PC-3 (cell line): ENCODE results near the gene PSMD14. TPM values are rescaled to one million over a fixed set of nuclear protein-coding genes. Genes with fewer than 3 reads are reported as not detected.
"Not testable (repeated sequence)": the region's sequence is repeated elsewhere in the genome, so short reads cannot be mapped to it uniquely, and the experiment has no call there.

Source experiments
- ATAC-seq: fragments of 200-7000 bp; cut with Tn5 transposase; 2 replicates; pipeline ENCODE4 v1.9.1; 2020; ENCODE audit warnings: mild to moderate bottlenecking, moderate library complexity
- BruUV-seq: library from RNA; stranded (reverse); fragments of 400-500 nt; replicated peaks from 2 replicates; lab custom pipeline; 2021; lab: Mats Ljungman, UMichigan
- CTCF ChIA-PET: fragments of 300-600 bp; sonication (Branson Sonifier 250); formaldehyde crosslinking; loops from one replicate; lab custom pipeline; 2022; ENCODE audit warnings: antibody characterized with exemption; lab: Charles Lee
- POLR2A ChIA-PET: fragments of 300-600 bp; sonication (Branson Sonifier 250); formaldehyde crosslinking; loops from one replicate; lab custom pipeline; 2022; ENCODE audit warnings: antibody characterized with exemption; ENCODE audit not compliant: unreplicated experiment; lab: Charles Lee
- DNase-seq: peaks from one replicate; pipeline ENCODE4 v3.0.0-alpha.2; 2015
- H2AFZ ChIP-seq: fragments of 300-600 bp; sonication (generic); 2 replicates; pipeline ENCODE4 v1.6.0; 2016; ENCODE audit warnings: antibody characterized with exemption, low read length
- H3F3A ChIP-seq: fragments of 300-600 bp; sonication (generic); one replicate; pipeline ENCODE4 v1.6.0; 2017; ENCODE audit warnings: antibody characterized with exemption, low read length, control low read depth, mild to moderate bottlenecking; ENCODE audit not compliant: unreplicated experiment
- H3K27ac ChIP-seq: fragments of 300-600 bp; sonication (generic); 2 replicates; pipeline ENCODE4 v1.5.1; 2016; ENCODE audit warnings: mild to moderate bottlenecking, low read length
- H3K27me3 ChIP-seq: fragments of 300-600 bp; sonication (generic); 2 replicates; pipeline ENCODE4 v1.6.1; 2016; ENCODE audit warnings: low read length, mixed read lengths
- H3K36me3 ChIP-seq: fragments of 300-600 bp; sonication (generic); 2 replicates; pipeline ENCODE4 v1.6.1; 2016; ENCODE audit warnings: low read depth, mixed run types, low read length, mixed read lengths
- H3K4me1 ChIP-seq: fragments of 300-600 bp; sonication (generic); 2 replicates; pipeline ENCODE4 v1.5.1; 2016; ENCODE audit warnings: low read length; ENCODE audit not compliant: insufficient read depth
- H3K4me2 ChIP-seq: fragments of 300-600 bp; sonication (generic); 2 replicates; pipeline ENCODE4 v1.6.0; 2016; ENCODE audit warnings: low read length
- H3K4me3 ChIP-seq: fragments of 300-600 bp; sonication (generic); 2 replicates; pipeline ENCODE4 v1.5.1; 2016; ENCODE audit warnings: mild to moderate bottlenecking, low read length, mixed read lengths
- H3K79me2 ChIP-seq: fragments of 300-600 bp; sonication (generic); 2 replicates; pipeline ENCODE4 v1.6.1; 2017; ENCODE audit warnings: low read length, mixed read lengths
- H3K9ac ChIP-seq: fragments of 300-600 bp; sonication (generic); 2 replicates; pipeline ENCODE4 v1.6.0; 2016; ENCODE audit warnings: mild to moderate bottlenecking, low read length
- H3K9me2 ChIP-seq: fragments of 300-600 bp; sonication (generic); replicated peaks from 2 replicates; pipeline ENCODE4 v1.6.1; 2016; ENCODE audit warnings: mixed run types, low read length, mixed read lengths
- H3K9me3 ChIP-seq: fragments of 300-600 bp; sonication (generic); 2 replicates; pipeline ENCODE4 v1.6.1; 2016; ENCODE audit warnings: low read length, mixed read lengths
- H4K20me1 ChIP-seq: fragments of 300-600 bp; sonication (generic); 2 replicates; pipeline ENCODE4 v1.6.1; 2016; ENCODE audit warnings: low read length, mixed read lengths
- EZH2 ChIP-seq: fragments of 300-600 bp; sonication (generic); IDR thresholded peaks from one replicate; pipeline ENCODE4 v1.6.1; 2017; ENCODE audit warnings: antibody characterized with exemption, mild to moderate bottlenecking, low read length; ENCODE audit not compliant: unreplicated experiment
- EZH2phosphoT487 ChIP-seq: fragments of 300-600 bp; sonication (generic); IDR thresholded peaks from 2 replicates; pipeline ENCODE4 v1.6.1; 2018; ENCODE audit warnings: mild to moderate bottlenecking, antibody characterized with exemption, low read length, borderline replicate concordance
- intact Hi-C: fragments of 100-400 bp; cut with micrococcal nuclease; formaldehyde crosslinking; loops from 2 replicates; pipeline ENCODE4 v1.9.0; 2023
- total RNA-seq: library from RNA; depleted of rRNA; stranded (reverse); fragments of >200 nt; gene quantifications from 2 replicates; pipeline ENCODE4 v1.2.3, GENCODE V29; 2014
- TF ChIP-seq, protein P1 (sequence below): fragments of 300-600 bp; sonication (generic); conservative IDR thresholded peaks from 2 replicates; pipeline ENCODE4 v1.5.1; 2017; ENCODE audit warnings: antibody characterized with exemption, low read depth, mild to moderate bottlenecking, low read length

The PSMD14 gene
- total RNA-seq, 1 experiment from 2014 or later, result 151 TPM

DNA sequence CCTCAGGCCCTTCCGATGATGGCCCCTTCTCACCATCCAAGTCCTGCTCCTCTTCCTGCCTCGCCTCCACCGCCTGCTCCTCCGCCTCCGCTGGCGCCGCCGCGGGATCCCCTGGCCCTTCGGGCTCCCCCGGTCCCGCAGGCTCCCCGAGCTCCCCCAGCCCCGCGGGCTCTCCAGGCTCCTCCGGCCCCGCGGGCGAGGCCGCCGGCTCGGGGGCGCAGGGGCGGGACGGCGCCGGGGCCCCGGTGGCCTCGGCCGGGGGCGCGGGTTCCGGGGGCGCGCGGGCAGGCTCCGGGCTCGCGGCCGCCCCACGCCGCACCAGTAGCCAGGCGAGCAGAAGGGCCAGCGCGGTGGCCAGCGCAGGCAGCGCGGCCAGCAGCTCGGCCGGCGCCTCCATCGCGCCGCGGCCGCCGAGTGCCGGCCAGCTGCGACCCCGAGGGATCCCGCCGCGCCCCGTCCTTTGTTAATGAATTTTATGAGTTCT, 32.7 kb downstream of the PSMD14 start:
- H3K9me2 ChIP-seq, ATAC-seq, POLR2A ChIA-PET, H3K27ac ChIP-seq, H4K20me1 ChIP-seq, H3K4me1 ChIP-seq, BruUV-seq, H3K4me3 ChIP-seq, H3K4me2 ChIP-seq, DNase-seq, intact Hi-C loops, H3K9me3 ChIP-seq, CTCF ChIA-PET, H2AFZ ChIP-seq, H3F3A ChIP-seq, H3K27me3 ChIP-seq, H3K9ac ChIP-seq: not testable (repeated sequence)
- Histone ChIP-seq H3K36me3 (peaks cover 11% of the 10 kb centered on the region; the same call in 1 of the 2 replicates), H3K79me2 (peaks cover 73% of the 10 kb centered on the region)

DNA sequence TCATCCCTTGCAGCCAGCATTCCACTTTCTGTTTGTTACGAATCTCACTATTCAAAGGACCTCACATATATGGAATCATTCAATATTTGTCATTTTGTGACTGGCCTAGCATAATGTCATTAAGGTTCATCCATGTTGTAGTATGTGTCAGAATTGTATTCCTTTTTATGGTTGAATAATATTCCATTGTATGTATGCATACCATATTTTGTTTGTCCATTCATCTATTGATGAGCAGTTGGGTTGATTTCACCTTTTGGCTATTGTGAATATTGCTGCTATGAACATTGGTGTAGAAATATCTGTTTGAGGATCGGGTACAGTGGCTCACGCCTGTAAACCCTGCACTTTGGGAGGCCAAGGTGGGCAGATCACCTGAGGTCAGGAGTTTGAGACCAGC, 35.0 kb downstream of the PSMD14 start:
- no peak overlapping the region for H3K9ac ChIP-seq
- peaks cover 6% of the 10 kb centered on the region; the same call in 1 of the 2 replicates for H3K36me3 ChIP-seq
- TF ChIP-seq EZH2 (no peak), EZH2phosphoT487 (no peak)
- TF ChIP-seq, protein P1, sequence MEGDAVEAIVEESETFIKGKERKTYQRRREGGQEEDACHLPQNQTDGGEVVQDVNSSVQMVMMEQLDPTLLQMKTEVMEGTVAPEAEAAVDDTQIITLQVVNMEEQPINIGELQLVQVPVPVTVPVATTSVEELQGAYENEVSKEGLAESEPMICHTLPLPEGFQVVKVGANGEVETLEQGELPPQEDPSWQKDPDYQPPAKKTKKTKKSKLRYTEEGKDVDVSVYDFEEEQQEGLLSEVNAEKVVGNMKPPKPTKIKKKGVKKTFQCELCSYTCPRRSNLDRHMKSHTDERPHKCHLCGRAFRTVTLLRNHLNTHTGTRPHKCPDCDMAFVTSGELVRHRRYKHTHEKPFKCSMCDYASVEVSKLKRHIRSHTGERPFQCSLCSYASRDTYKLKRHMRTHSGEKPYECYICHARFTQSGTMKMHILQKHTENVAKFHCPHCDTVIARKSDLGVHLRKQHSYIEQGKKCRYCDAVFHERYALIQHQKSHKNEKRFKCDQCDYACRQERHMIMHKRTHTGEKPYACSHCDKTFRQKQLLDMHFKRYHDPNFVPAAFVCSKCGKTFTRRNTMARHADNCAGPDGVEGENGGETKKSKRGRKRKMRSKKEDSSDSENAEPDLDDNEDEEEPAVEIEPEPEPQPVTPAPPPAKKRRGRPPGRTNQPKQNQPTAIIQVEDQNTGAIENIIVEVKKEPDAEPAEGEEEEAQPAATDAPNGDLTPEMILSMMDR, result no peak
- no peaks in the 10 kb centered on the region for H3K9me3 ChIP-seq
- no peak overlapping the region for H3K27ac ChIP-seq
- no peaks in the 10 kb centered on the region for H3F3A ChIP-seq
- H3K79me2 ChIP-seq, result peaks cover 76% of the 10 kb centered on the region
- ChIA-PET CTCF (no interaction called here), POLR2A (no interaction called here)
- ATAC-seq (no peak), DNase-seq (no peak)
- no peak overlapping the region for H3K4me2 ChIP-seq
- no peaks in the 10 kb centered on the region for H3K27me3 ChIP-seq
- peaks cover 7% of the 10 kb centered on the region; the same call in 1 of the 2 replicates for H4K20me1 ChIP-seq
- intact Hi-C loops, result no loop called here
- H3K9me2 ChIP-seq, result no peaks in the 10 kb centered on the region
- H2AFZ ChIP-seq, result no peak overlapping the region
- no peaks in the 10 kb centered on the region for H3K4me1 ChIP-seq
- H3K4me3 ChIP-seq, result no peak overlapping the region
- BruUV-seq, result no TSS peak

DNA sequence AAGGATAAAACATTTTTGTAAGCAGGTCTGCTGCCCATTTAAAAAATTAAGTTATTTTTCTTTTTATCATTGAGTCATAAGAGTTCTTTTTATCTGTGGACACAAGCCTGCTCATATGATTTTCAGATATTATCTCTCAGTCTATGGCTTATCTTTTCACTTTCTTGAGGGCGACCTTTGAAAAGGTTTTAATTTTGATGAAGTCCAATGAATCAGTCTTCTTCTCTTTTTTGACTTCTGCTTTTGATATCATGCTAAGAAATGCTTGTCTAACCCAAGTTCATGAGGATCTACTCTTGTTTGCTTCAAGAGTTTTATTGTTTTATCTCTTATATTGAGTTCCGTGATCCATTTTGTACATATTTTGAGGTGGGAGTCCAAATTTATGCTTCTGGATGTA, 36.5 kb downstream of the PSMD14 start:
- TF ChIP-seq EZH2phosphoT487 (no peak), EZH2 (no peak)
- TF ChIP-seq, protein P1, result no peak
- POLR2A ChIA-PET, result no interaction called here
- Histone ChIP-seq H3K9me3 (no peaks in the 10 kb centered on the region), H3F3A (no peaks in the 10 kb centered on the region), H2AFZ (no peak overlapping the region), H3K4me1 (no peaks in the 10 kb centered on the region), H3K27me3 (no peaks in the 10 kb centered on the region), H3K36me3 (peaks cover 4% of the 10 kb centered on the region; the same call in 1 of the 2 replicates), H3K27ac (no peak overlapping the region), H3K9ac (no peak overlapping the region), H3K79me2 (peaks cover 79% of the 10 kb centered on the region), H4K20me1 (peaks cover 18% of the 10 kb centered on the region; the same call in 1 of the 2 replicates), H3K4me2 (no peak overlapping the region), H3K9me2 (no peaks in the 10 kb centered on the region), H3K4me3 (no peak overlapping the region)
- DNase-seq (no peak), ATAC-seq (no peak)
- no TSS peak for BruUV-seq
- CTCF ChIA-PET, result no interaction called here
- intact Hi-C loops, result no loop called here
